SU-DHL-6 (cell line): ENCODE measurements around the gene COL20A1.

ENCODE experiments used
- EZH2phosphoT487 ChIP-seq: fragments of 200-600 bp; sonication (generic), shearing (Covaris generic); conservative IDR thresholded peaks from 2 replicates; pipeline ENCODE4 v1.6.1; 2018; ENCODE audit warnings: mild to moderate bottlenecking, antibody characterized with exemption, low read length, moderate library complexity, mixed read lengths
- TF ChIP-seq, protein P1 (sequence below): fragments of 200-600 bp; sonication (generic); IDR thresholded peaks from one replicate; pipeline ENCODE4 v1.5.1; 2017; ENCODE audit warnings: antibody characterized with exemption, mild to moderate bottlenecking, low read length, moderate library complexity; ENCODE audit not compliant: insufficient read depth, poor library complexity, severe bottlenecking

DNA sequence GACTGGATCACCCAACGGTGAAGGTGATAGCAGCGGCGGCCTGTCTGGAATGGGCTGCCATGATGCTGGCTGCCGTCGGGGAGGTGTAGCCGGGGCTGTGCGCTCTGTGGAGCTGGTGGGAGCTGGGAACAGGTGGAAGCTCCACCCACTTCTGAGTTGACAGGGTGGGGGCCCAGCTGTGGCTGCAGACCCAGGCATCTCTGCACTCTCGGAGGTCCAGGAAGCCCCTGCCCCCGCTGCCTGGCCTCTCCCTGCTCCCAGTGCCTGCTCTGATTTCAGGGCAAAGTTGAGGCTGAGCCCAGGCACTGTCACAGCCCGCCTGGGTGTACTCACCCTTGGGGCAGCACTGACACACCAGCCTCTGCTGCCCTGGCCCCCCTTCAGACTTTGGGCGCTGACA lies 86.3 kb downstream of the COL20A1 start:
- TF ChIP-seq, protein P1, sequence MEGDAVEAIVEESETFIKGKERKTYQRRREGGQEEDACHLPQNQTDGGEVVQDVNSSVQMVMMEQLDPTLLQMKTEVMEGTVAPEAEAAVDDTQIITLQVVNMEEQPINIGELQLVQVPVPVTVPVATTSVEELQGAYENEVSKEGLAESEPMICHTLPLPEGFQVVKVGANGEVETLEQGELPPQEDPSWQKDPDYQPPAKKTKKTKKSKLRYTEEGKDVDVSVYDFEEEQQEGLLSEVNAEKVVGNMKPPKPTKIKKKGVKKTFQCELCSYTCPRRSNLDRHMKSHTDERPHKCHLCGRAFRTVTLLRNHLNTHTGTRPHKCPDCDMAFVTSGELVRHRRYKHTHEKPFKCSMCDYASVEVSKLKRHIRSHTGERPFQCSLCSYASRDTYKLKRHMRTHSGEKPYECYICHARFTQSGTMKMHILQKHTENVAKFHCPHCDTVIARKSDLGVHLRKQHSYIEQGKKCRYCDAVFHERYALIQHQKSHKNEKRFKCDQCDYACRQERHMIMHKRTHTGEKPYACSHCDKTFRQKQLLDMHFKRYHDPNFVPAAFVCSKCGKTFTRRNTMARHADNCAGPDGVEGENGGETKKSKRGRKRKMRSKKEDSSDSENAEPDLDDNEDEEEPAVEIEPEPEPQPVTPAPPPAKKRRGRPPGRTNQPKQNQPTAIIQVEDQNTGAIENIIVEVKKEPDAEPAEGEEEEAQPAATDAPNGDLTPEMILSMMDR: no peak
- no peak for TF ChIP-seq EZH2phosphoT487
